Uterus (tissue), 4 donors: ENCODE measurements around the gene EXOSC5. TPM values are rescaled to one million over a fixed set of nuclear protein-coding genes. Genes with fewer than 3 reads are reported as not detected.
"Not testable (repeated sequence)": the region's sequence is repeated elsewhere in the genome, so short reads cannot be mapped to it uniquely, and the experiment has no call there.

Source experiments
- DNase-seq, 2 donors: peaks; one replicate each; pipeline ENCODE4 v3.0.0-alpha.2; 2019 to 2020
- H3K27ac ChIP-seq, 2 donors: fragments of 200-600 bp; sonication (generic); 1 replicate in 1 of 2; 2 replicates in 1 of 2; pipeline ENCODE4 v1.5.1; 2016 to 2018
- H3K27me3 ChIP-seq, 2 donors: fragments of 200-600 bp; sonication (generic); one replicate each; pipeline ENCODE4 v1.5.1; 2018 to 2019; ENCODE audit warnings: control low read depth in 1 of 2
- H3K36me3 ChIP-seq, 2 donors: fragments of 200-600 bp; sonication (generic); one replicate each; pipeline ENCODE4 v1.5.1; 2019; ENCODE audit warnings: control low read depth in 1 of 2
- H3K4me1 ChIP-seq, 2 donors: fragments of 200-600 bp; sonication (generic); one replicate each; pipeline ENCODE4 v1.5.1; 2018 to 2019; ENCODE audit warnings: control low read depth in 1 of 2
- H3K4me3 ChIP-seq, 2 donors: fragments of 200-600 bp; sonication (generic); 1 replicate in 1 of 2; 2 replicates in 1 of 2; pipeline ENCODE4 v1.5.1; 2018 to 2019; ENCODE audit warnings: mild to moderate bottlenecking in 1 of 2
- H3K9me3 ChIP-seq, 2 donors: fragments of 200-600 bp; sonication (generic); one replicate each; pipeline ENCODE4 v1.5.1; 2019; ENCODE audit warnings: control low read depth in 1 of 2
- POLR2A ChIP-seq, 2 donors: fragments of 450-650 bp; IDR thresholded peaks; one replicate each; pipeline ENCODE4 v1.6.1; 2016; ENCODE audit warnings: antibody characterized with exemption in 2 of 2, mild to moderate bottlenecking in 1 of 2, moderate library complexity in 1 of 2
- intact Hi-C: fragments of 100-400 bp; cut with DNase I; formaldehyde crosslinking; loops from one replicate; pipeline ENCODE4 v1.15.1; 2023; ENCODE audit warnings: low total_unique reads
- total RNA-seq, 4 donors: library from RNA; depleted of rRNA in 3 of 4; stranded (reverse); fragments of >200 nt in 3 of 4; gene quantifications; one replicate each; pipeline versions ENCODE4 v1.1.0 to v1.2.4, GENCODE V29; 2014 to 2023
- TF ChIP-seq, protein P1 (sequence below), 4 experiments: fragments of 200-600 bp in 2 of 4; fragments of 450-650 bp in 2 of 4; sonication (generic) in 2 of 4; IDR thresholded peaks; one replicate each; pipeline ENCODE4 v1.5.1; 2016 to 2019; ENCODE audit warnings: antibody characterized with exemption in 4 of 4, mild to moderate bottlenecking in 2 of 4, moderate library complexity in 1 of 4
- donor health status: DM: yes; HTN: yes; CAD: no.

The EXOSC5 gene
- total RNA-seq, 4 donors from 2014 or later = 1.5 to 11.4 (median 4.5) TPM

DNA sequence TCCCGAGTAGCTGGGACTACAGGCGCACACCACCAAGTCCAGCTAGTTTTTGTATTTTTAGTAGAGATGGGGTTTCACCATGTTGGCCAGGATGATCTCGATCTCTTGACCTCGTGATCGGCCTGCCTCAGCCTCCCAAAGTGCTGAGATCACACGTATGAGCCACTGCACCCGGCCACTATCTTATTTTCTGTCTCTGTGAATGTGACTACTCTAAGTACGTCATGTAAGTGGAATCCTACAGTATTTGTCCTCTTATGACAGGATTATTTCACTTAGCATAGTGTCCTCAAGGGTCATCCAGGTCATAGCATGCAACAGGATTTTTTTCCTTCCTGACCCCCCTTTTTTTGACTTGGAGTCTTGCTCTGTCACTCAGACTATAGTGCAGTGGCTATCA is 25.6 kb downstream of the EXOSC5 start:
- Histone ChIP-seq H3K27ac (no peak overlapping the region), H3K9me3 (no peaks in the 10 kb centered on the region), H3K36me3 (no peaks in the 10 kb centered on the region), H3K27me3 (no peaks in the 10 kb centered on the region), H3K4me3 (no peak overlapping the region), H3K4me1 (no peaks in the 10 kb centered on the region)
- TF ChIP-seq POLR2A (IDR thresholded peaks at IDR 0.05) = no peak
- TF ChIP-seq, protein P1, sequence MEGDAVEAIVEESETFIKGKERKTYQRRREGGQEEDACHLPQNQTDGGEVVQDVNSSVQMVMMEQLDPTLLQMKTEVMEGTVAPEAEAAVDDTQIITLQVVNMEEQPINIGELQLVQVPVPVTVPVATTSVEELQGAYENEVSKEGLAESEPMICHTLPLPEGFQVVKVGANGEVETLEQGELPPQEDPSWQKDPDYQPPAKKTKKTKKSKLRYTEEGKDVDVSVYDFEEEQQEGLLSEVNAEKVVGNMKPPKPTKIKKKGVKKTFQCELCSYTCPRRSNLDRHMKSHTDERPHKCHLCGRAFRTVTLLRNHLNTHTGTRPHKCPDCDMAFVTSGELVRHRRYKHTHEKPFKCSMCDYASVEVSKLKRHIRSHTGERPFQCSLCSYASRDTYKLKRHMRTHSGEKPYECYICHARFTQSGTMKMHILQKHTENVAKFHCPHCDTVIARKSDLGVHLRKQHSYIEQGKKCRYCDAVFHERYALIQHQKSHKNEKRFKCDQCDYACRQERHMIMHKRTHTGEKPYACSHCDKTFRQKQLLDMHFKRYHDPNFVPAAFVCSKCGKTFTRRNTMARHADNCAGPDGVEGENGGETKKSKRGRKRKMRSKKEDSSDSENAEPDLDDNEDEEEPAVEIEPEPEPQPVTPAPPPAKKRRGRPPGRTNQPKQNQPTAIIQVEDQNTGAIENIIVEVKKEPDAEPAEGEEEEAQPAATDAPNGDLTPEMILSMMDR (IDR thresholded peaks at IDR 0.05) = no peak
- intact Hi-C loops = no loop called here
- DNase-seq = no peak

DNA sequence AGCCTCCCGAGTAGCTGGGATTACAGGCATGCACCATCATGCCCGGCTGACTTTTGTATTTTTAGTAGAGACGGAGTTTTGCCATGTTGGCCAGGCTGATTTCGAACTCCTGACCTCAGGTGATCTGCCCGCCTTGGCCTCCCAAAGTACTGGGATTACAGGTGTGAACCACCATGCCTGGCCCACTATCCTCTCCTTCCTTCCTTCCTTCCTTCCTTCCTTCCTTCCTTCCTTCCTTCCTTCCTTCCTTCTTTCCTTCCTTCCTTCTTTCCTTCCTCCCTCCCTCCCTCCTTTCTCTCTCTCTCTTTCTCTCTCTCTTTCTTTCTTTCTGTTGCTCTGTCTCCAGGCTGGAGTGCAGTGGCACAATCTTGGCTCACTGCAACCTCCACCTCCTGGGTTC is 26.0 kb downstream of the EXOSC5 start:
- H3K27me3 ChIP-seq, DNase-seq, H3K4me1 ChIP-seq, intact Hi-C loops, H3K36me3 ChIP-seq, H3K9me3 ChIP-seq, H3K4me3 ChIP-seq, H3K27ac ChIP-seq: not testable (repeated sequence)

DNA sequence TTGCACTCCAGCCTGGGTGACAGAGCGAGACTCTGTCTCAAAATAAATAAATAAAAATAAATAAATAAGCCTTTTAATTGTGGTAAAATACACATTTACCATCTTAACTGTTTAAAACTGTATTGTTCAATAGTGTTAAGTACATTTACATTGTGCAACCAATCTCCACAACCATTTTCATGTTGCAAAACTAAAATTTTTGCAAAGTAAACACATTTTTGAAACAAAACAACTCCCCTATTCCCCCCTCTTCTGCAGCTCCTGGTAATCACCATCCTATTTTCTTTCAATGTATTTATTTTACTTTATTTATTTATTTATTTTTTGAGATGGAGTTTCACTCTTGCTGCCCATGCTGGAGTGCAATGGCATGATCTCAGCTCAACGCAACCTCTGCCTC is 27.4 kb downstream of the EXOSC5 start:
- Histone ChIP-seq H3K4me3 (no peak overlapping the region), H3K27ac (no peak overlapping the region), H3K36me3 (no peaks in the 10 kb centered on the region), H3K27me3 (no peaks in the 10 kb centered on the region), H3K4me1 (no peaks in the 10 kb centered on the region), H3K9me3 (no peaks in the 10 kb centered on the region)
- DNase-seq = no peak
- intact Hi-C loops = no loop called here
- TF ChIP-seq, protein P1 (IDR thresholded peaks at IDR 0.05) = no peak
- no peak for TF ChIP-seq POLR2A (IDR thresholded peaks at IDR 0.05)

DNA sequence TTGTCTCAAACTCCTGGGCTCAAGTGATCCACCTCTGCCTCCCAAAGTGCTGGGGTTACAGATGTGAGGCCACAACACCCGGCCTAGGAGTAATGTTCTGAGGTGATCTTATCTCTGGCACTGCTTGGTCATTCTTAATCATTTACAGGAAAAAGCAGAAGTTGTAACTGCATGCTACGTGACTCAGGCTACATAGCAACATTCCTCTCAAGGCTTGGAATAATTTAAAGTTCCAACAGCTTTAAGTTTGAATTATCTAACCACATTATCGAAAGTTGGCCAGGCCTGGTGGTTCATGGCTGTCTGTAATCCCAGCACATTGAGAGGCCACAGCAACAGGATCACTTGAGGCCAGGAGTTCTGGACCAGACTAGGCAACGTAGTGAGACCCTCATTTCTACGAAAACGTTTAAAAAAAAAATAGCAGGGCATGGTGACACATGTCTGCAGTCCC is 29.3 kb downstream of the EXOSC5 start:
- H3K27ac ChIP-seq = no peak overlapping the region
- intact Hi-C loops = no loop called here
- H3K9me3 ChIP-seq = no peaks in the 10 kb centered on the region
- no peaks in the 10 kb centered on the region for H3K27me3 ChIP-seq
- no peak for DNase-seq
- no peaks in the 10 kb centered on the region for H3K36me3 ChIP-seq
- TF ChIP-seq, protein P1 (IDR thresholded peaks at IDR 0.05) = no peak
- TF ChIP-seq POLR2A (IDR thresholded peaks at IDR 0.05) = no peak
- no peaks in the 10 kb centered on the region for H3K4me1 ChIP-seq
- H3K4me3 ChIP-seq = no peak overlapping the region

DNA sequence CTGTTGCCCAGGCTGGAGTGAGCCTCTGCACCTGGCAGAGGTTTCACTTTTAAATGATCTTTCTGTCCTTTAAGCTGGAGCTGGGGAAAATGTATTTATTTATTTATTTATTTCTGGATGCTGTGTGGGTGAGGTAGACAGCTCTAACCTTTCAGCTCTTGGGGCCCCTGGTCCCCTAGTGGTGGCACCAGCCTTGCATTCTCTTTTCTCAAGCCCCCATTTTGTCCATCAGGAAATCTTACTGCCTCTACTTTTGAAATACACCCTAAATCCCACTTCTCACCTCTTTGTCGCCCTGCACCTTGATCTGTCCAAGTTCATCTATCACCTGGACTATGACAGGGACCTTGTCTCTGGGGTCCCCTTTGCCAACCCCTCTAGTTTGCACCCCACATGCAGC is 31.1 kb downstream of the EXOSC5 start:
- Histone ChIP-seq H3K36me3 (no peaks in the 10 kb centered on the region), H3K4me3 (no peak overlapping the region), H3K9me3 (no peaks in the 10 kb centered on the region), H3K27me3 (no peaks in the 10 kb centered on the region), H3K27ac (no peak overlapping the region), H3K4me1 (no peaks in the 10 kb centered on the region)
- DNase-seq = no peak
- intact Hi-C loops = no loop called here
- TF ChIP-seq, protein P1 (IDR thresholded peaks at IDR 0.05) = no peak
- no peak for TF ChIP-seq POLR2A (IDR thresholded peaks at IDR 0.05)
